Glomerular visceral epithelial cell (primary cell): ENCODE results near the gene KIAA0825.
"Not testable (repeated sequence)": the region's sequence is repeated elsewhere in the genome, so short reads cannot be mapped to it uniquely, and the experiment has no call there.

Source experiments
- DNase-seq: peaks from one replicate; pipeline ENCODE4 v3.0.0-alpha.2; 2016; ENCODE audit errors: extremely low spot score

KIAA0825 gene

DNA sequence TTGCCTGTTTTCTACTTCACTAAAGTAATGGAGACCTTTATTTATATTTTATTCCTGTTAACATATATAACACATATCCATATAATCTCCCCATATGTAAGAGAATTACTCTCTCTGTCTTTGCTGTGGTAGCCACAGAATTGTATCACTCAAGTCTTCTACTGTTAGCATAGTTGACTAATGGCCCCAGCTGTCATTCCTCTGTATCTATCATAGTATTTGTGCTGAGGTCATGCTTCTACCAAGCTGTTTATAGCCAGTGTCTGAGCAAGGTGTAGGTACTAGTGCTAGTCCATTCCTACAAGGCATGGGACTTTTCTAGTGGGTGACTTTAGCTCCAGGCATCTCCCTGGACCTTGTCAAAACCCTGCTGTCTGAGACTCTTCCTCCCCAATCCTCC, 244.1 kb downstream of the KIAA0825 start:
- no peak for DNase-seq

DNA sequence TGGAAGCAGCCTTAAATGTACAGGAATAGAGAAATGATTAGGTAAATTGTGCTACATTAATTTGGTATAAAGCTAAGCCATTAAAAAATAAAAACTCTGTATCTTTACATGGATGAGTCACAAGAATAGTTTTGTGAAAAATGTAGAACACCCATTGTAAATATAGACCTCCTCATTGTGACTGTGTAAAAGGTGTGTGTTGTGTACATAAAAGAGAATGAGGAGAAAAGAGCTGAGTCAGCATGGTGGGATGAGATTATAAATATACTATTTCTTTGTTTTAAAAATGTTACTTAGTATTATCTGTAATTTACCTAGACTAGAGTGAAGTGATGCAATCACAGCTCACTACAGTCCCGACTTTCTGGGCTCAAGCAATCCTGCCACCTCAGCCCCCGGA, 250.5 kb downstream of the KIAA0825 start:
- no peak for DNase-seq

DNA sequence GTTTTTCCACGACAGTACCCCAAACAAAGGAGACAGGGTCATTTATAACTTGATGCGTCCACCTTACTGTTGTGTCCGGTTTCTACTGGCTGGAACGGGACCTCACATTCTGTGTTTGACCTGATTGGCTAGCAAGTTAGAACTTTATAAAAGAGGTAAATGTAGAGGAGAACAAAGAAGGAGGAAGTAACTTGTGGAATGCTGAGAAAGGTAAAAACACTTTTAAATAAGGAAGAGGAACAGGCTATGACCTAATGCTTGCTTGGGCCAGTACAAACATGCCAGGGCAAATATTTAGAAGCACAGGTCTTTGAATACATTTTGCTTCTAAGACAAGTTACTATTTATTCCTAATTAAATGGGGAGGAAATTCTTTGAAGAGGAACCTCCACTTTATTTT, 251.6 kb downstream of the KIAA0825 start:
- no peak for DNase-seq

GRCh38 chr5:94362857-94363256, 255.5 kb downstream of the KIAA0825 start:
- DNase-seq = no peak

DNA sequence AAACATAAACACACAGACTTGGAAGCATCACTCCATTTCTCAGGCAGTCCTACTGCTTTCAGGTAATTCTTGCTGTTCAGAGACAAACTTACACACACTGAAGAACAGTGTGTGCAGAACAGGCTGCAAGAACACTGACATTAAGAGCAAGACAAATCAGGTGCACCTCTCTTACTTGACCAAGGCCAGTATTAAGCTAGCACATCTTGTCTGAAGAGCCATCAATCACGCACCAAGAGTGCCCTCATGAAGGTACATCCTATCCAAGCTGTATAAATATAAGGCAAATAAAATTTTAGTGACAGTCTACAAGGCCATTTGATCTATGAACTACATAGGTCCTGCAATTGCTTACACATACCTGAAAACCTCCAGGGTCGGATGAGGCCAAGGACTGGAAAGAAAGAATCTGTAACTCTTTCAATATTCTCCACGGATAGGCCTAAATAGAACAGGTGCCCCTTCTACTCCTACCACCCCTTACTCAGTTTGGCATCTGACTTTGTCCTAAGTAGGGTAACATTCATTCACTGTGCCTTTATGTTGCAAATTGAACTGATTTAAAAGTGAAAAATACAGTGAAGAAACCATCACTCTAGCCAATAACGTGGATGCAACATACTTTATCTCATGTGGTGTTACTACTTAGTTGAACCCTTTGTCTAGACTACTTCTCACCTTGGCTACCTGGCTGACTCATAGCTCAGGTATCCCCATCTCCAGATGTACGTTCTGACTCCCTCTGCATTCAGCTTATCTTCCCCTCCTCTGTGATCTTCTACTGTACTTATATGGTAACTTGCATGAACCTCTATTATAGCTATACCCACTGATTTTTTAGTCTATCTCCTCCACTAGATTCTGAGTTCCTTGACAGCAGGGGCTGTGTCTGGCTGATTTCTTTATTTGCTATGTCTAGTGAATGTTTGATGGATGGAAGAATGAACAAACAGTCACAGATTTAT, 256.3 kb downstream of the KIAA0825 start:
- no peak for DNase-seq

GRCh38 chr5:94361161-94361560, 257.2 kb downstream of the KIAA0825 start:
- DNase-seq = no peak

DNA sequence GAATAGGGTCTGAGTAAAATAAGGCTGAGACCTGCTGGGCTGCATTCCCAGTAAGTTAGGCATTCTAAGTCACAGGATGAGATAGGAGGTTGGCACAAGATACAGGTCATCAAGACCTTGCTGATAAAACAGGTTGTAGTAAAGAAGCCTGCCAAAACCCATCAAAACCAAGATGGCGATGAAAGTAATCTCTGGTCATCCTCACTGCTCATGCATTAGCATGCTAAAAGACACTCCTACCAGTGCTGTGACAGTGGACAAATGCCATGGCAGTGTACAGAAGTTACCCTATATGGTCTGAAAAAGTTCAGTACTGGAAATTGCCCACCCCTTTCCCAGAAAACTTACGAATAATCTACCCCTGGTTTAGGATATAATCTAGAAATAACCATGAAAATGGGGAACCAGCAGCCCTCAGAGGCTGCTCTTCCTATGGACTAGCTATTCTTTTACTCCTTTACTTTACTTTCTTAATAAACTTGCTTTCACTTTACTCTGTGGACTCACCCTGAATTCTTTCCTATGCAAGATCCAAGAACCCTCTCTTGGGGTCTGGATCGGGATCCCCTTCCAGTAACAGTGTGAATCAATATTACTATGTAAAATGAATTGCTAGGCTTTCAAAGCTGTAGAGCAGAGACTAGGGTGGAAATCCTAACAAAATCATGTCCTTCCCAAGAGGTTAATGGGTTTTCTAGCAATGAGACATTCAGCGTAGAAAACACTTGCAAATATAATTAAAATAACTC, 257.8 kb downstream of the KIAA0825 start:
- no peak for DNase-seq

GRCh38 chr5:94359880-94360279, 258.5 kb downstream of the KIAA0825 start:
- DNase-seq = no peak

DNA sequence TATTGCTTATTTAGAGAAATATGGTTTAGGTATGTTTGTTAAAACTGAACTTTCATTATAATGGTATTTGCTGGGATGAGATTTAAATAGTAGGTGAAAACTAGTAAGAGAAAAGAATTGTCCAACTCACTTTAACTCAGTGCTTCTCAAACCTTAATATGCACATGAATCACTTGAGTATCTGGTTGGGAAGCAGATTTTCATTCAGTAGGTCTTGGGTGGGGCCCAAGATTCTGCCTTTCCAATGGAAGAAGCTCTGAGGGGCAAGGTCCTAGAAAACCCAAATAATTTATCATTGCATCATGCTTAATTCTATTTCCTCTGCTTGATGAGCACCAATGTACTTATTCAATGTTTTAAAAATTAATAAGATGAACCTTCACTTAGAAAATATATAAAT, 262.6 kb downstream of the KIAA0825 start:
- DNase-seq = no peak

DNA sequence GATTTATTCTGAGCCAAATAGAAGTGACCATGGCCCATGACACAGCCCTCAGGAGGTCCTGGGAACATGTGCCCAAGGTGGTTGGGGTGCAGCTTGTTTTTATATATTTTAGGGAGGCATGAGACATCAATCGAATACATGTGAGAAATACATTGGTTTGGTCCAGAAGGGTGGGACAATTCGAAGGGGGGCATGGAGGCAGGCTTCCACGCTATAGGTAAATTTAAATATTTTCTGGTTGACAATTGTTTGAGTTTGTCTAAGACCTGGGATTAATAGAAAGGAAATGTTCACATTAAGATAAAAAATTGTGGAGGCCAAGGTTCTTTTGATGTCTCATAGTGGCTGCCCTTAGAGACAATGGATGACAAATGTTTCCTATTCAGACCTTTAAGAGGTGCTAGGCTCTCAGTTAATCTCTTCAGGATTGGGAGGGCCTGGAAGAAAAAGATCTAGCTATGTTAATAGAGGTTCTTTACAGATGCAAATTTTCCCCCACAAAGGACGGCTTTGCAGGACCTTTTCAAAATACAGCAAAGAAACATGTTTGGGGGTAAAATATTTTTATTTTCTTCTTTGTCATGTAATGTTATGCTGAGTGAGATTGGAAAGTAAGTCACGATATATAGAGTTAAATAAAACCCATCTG, 263.4 kb downstream of the KIAA0825 start:
- not testable (repeated sequence) for DNase-seq

DNA sequence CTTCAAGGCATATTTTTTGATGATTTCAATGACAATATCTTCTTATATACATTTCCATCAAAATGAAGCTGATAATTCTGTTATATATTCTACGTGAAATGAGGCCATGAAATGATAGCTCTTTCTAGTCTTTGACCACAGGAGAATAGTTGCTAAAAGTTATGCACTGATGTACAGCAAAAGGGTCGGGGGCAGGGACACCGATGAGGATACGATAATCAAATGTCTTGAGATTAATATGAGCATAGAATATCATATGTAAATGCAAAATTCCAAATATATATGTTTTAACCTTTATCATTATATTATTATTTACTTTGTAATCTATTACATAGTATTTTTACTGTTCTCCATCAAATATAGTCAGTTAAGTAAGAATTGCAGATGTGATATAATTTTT, 264.8 kb downstream of the KIAA0825 start:
- DNase-seq = no peak

DNA sequence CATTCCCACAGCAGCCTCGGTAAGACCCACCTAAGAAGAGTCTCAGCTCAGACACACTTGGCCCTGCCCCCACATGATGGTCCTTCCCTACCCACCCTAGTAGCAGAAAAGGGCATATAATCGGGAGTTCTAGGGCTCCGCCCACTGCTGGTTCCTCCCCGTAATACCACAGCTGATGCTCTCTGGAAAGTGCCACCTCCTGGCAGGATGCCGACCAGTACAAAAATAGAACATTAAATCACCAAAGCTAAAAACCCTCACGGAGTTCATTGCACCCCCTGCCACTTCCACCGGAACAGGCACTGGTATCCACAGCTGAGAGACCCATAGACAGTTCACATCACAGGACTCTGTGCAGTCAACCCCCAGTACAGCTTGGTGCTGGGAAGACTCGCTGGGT, 271.3 kb downstream of the KIAA0825 start:
- no peak for DNase-seq

GRCh38 chr5:94345257-94345656, 273.1 kb downstream of the KIAA0825 start:
- no peak for DNase-seq

DNA sequence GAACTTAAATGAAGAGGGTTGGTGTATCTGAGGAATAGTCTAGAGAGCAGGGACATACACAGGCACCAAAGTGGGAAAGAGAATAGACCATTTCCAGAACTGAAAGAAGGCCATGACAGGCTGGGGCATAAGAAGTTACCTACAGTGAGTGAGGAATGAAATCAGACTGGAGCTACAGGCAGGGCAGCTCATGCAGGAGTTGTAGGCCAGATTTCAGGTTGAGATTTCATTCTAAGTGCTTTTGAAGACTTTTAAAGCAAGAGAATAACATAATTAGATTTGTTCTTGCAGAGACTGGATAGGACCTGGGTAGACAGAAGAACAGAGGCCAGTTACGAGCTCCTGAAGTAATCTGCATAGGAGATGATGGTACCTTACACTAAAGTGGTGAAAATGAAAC, 280.8 kb downstream of the KIAA0825 start:
- no peak for DNase-seq

GRCh38 chr5:94335936-94336335, 282.5 kb downstream of the KIAA0825 start:
- no peak for DNase-seq

- no peak for DNase-seq
These were observed 289.3 kb downstream of the KIAA0825 start for GRCh38 chr5:94329115-94329514.

GRCh38 chr5:94326586-94326985, 291.8 kb downstream of the KIAA0825 start:
- no peak for DNase-seq

- no peak for DNase-seq
These were observed 301.2 kb downstream of the KIAA0825 start for GRCh38 chr5:94316916-94317838.

- no peak for DNase-seq
These were observed 303.8 kb downstream of the KIAA0825 start for GRCh38 chr5:94314460-94315131.

GRCh38 chr5:94313696-94314095, 304.7 kb downstream of the KIAA0825 start:
- DNase-seq = no peak

GRCh38 chr5:94313188-94313587, 305.2 kb downstream of the KIAA0825 start:
- no peak for DNase-seq
